Measurements from ENCODE around the gene C16orf74.

The C16orf74 gene

GRCh38 chr16:85734311-85735017, 16.4 kb downstream of the C16orf74 start:
- no peaks in the 10 kb centered on the region for H3K79me2 ChIP-seq (ENCODE audit: low read length)
- H3F3A ChIP-seq (ENCODE audit: insufficient read depth, low read length), result no peaks in the 10 kb centered on the region
- no peak overlapping the region for H3K4me2 ChIP-seq (ENCODE audit: low read depth, low read length)
- no peak overlapping the region for H2AFZ ChIP-seq (ENCODE audit: low read length)
- no peak overlapping the region for H3K9ac ChIP-seq (ENCODE audit: low read length)
- no peak overlapping the region for H3K4me3 ChIP-seq (ENCODE audit: low read length)
- H3K4me1 ChIP-seq (ENCODE audit: low read length), result no peaks in the 10 kb centered on the region
- TF ChIP-seq EZH2phosphoT487 (IDR thresholded peaks at IDR 0.05; ENCODE audit: low read length) (no peak), EZH2 (optimal IDR thresholded peaks at IDR 0.05; ENCODE audit: low read depth, low read length) (no peak), CTCF (IDR thresholded peaks at IDR 0.05; ENCODE audit: low read length) (no peak)
- no peaks in the 10 kb centered on the region for H3K9me2 ChIP-seq (replicated peaks; ENCODE audit: insufficient read depth, low read length)
- no peaks in the 10 kb centered on the region for H3K36me3 ChIP-seq (replicated peaks; ENCODE audit: insufficient read depth, low read length)
- no peak for DNase-seq
- H3K27me3 ChIP-seq (replicated peaks; ENCODE audit: insufficient read depth, low read length), result no peaks in the 10 kb centered on the region
- H4K20me1 ChIP-seq (ENCODE audit: insufficient read depth, low read length), result no peaks in the 10 kb centered on the region
- no peaks in the 10 kb centered on the region for H3K9me3 ChIP-seq (replicated peaks; ENCODE audit: insufficient read depth, low read length)
- no peak overlapping the region for H3K27ac ChIP-seq (ENCODE audit: low read length)

DNA sequence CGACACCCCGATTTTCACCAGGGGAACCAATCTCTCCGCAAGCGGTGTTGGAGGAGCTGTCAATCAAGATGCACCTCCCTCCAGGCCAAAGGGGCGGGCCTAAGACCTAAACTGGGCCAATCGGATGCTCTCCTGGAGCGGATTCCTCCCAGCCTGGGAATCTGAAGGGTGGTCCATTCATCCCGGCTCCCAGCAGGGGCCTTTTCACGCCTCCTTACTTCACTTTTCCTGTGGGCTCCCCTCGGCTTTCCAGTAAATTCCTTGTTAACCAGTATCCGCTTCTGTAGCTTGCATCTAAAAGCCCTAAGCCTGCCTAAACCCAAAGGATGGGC, 17.1 kb downstream of the C16orf74 start:
- Histone ChIP-seq H3K4me3 (ENCODE audit: low read length) (no peak overlapping the region), H4K20me1 (ENCODE audit: insufficient read depth, low read length) (no peaks in the 10 kb centered on the region), H3K4me1 (ENCODE audit: low read length) (no peaks in the 10 kb centered on the region), H3K9me3 (replicated peaks; ENCODE audit: insufficient read depth, low read length) (no peaks in the 10 kb centered on the region), H3K9me2 (replicated peaks; ENCODE audit: insufficient read depth, low read length) (no peaks in the 10 kb centered on the region), H3F3A (ENCODE audit: insufficient read depth, low read length) (no peaks in the 10 kb centered on the region), H3K9ac (ENCODE audit: low read length) (no peak overlapping the region), H3K79me2 (ENCODE audit: low read length) (no peaks in the 10 kb centered on the region), H3K27me3 (replicated peaks; ENCODE audit: insufficient read depth, low read length) (no peaks in the 10 kb centered on the region; the same call in 1 of the 2 replicates), H3K36me3 (replicated peaks; ENCODE audit: insufficient read depth, low read length) (no peaks in the 10 kb centered on the region), H2AFZ (ENCODE audit: low read length) (no peak overlapping the region), H3K27ac (ENCODE audit: low read length) (no peak overlapping the region), H3K4me2 (ENCODE audit: low read depth, low read length) (no peak overlapping the region)
- no peak for DNase-seq
- TF ChIP-seq EZH2 (optimal IDR thresholded peaks at IDR 0.05; ENCODE audit: low read depth, low read length) (no peak), EZH2phosphoT487 (IDR thresholded peaks at IDR 0.05; ENCODE audit: low read length) (no peak), CTCF (IDR thresholded peaks at IDR 0.05; ENCODE audit: low read length) (no peak)

DNA sequence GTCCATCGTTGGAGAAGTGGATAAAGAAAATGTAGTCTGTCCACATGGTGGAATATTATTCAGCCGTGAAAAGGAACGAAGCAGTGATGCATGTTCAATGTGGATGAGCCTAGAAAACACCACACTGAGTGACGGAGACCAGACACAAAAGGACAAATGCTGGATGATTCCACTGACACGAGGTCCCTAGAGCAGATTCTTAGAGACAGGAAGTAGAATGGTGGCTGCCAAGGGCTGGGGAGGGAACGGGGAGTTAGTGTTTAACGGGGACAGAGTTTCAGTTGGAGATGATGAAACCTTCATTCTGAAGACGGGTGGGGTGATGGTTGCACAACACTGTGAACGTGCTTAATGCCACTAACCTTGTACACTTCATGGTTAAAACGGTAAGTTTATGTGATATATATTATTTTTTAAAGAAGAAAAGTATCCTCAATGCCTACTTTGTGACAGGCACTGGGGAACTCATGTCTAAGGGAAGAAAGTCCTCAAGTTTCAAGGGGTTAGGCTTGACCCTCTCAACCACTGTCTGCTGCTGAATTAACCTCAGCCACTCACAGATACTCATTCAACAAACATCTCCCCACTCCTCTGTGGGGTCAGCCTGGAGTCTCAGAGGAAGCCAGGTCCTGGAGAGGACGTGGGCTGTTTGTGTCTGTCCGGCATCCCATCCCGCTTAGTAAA, 17.6 kb downstream of the C16orf74 start:
- Histone ChIP-seq H3K4me3 (ENCODE audit: low read length) (no peak overlapping the region), H3K27me3 (replicated peaks; ENCODE audit: insufficient read depth, low read length) (no peaks in the 10 kb centered on the region; the same call in 1 of the 2 replicates), H3K79me2 (ENCODE audit: low read length) (no peaks in the 10 kb centered on the region), H3K27ac (ENCODE audit: low read length) (no peak overlapping the region), H3K9me2 (replicated peaks; ENCODE audit: insufficient read depth, low read length) (no peaks in the 10 kb centered on the region), H3K9ac (ENCODE audit: low read length) (no peak overlapping the region), H3F3A (ENCODE audit: insufficient read depth, low read length) (no peaks in the 10 kb centered on the region), H3K9me3 (replicated peaks; ENCODE audit: insufficient read depth, low read length) (no peaks in the 10 kb centered on the region), H2AFZ (ENCODE audit: low read length) (no peak overlapping the region), H3K4me2 (ENCODE audit: low read depth, low read length) (no peak overlapping the region), H4K20me1 (ENCODE audit: insufficient read depth, low read length) (no peaks in the 10 kb centered on the region), H3K4me1 (ENCODE audit: low read length) (no peaks in the 10 kb centered on the region), H3K36me3 (replicated peaks; ENCODE audit: insufficient read depth, low read length) (no peaks in the 10 kb centered on the region)
- TF ChIP-seq CTCF (IDR thresholded peaks at IDR 0.05; ENCODE audit: low read length) (no peak), EZH2phosphoT487 (IDR thresholded peaks at IDR 0.05; ENCODE audit: low read length) (no peak), EZH2 (optimal IDR thresholded peaks at IDR 0.05; ENCODE audit: low read depth, low read length) (no peak)
- DNase-seq, result no peak
